Measurements from ENCODE around the gene NR2C2.

DNA sequence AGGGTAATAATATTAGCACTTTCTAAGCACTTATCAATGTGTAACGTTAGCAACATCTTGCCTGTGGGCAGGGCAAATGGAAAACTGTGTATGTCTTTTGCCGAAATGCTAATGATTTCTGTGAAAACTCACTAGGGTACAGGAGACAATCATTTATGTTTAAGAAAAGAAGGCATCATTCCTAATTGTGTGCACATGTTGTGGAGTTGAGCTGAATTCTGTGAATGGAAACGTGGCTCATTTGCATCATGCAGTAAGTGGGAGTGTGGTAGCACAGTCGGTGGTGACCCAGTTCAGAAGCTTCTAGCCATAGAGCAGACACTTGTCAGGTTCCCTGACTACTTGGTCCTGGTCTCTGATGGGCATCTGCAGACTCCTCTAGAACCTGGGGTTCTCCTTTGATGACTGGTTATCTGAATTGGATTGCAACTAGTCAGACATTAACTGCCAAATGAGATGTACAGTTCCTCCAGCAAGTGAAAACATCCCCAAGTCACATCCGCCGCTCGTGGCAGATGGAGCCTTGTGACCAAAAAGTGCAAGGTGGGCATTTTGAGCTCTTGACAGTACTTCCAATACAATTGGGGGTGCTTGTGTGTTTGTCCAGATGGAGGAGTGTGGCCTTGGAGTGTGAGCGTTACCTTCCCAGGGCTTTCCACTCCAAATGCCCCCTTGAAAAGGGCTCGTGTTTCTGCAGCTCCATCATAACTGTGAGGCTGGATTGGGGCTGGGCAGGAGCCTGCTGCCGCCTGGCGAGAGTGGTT lies 96.2 kb downstream of the NR2C2 start:
- TF ChIP-seq, protein P1, sequence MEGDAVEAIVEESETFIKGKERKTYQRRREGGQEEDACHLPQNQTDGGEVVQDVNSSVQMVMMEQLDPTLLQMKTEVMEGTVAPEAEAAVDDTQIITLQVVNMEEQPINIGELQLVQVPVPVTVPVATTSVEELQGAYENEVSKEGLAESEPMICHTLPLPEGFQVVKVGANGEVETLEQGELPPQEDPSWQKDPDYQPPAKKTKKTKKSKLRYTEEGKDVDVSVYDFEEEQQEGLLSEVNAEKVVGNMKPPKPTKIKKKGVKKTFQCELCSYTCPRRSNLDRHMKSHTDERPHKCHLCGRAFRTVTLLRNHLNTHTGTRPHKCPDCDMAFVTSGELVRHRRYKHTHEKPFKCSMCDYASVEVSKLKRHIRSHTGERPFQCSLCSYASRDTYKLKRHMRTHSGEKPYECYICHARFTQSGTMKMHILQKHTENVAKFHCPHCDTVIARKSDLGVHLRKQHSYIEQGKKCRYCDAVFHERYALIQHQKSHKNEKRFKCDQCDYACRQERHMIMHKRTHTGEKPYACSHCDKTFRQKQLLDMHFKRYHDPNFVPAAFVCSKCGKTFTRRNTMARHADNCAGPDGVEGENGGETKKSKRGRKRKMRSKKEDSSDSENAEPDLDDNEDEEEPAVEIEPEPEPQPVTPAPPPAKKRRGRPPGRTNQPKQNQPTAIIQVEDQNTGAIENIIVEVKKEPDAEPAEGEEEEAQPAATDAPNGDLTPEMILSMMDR (IDR thresholded peaks at IDR 0.05) = no peak
- no peak for TF ChIP-seq POLR2A (IDR thresholded peaks at IDR 0.05; ENCODE audit: low read depth)

Data from esophagus muscularis mucosa (tissue), 3 donors.